Activated CD8-positive, alpha-beta memory T cell treated with anti-CD3 and anti-CD28 coated beads for 1 hour (primary cell): Measurements from ENCODE around the gene TBC1D3G.
"Not testable (repeated sequence)": the region's sequence is repeated elsewhere in the genome, so short reads cannot be mapped to it uniquely, and the experiment has no call there.

Experiments used
- DNase-seq, 2 donors: peaks; one replicate each; pipeline ENCODE4 v3.0.0-alpha.2; 2020; ENCODE audit warnings: low read depth in 1 of 2; ENCODE audit errors: extremely low read depth in 1 of 2

TBC1D3G gene

GRCh38 chr17:36323584-36323983 lies at the start of gene TBC1D3G:
TBC1D3G (plus strand) TSS chr17:36323884; CDS start chr17:36325412, 1,528 bp downstream.
- DNase-seq: not testable (repeated sequence)

GRCh38 chr17:36283256-36283655 lies 40.4 kb upstream of the TBC1D3G start:
- DNase-seq: not testable (repeated sequence)

- DNase-seq: not testable (repeated sequence)
Measured at GRCh38 chr17:36284219-36284618, 39.5 kb upstream of the TBC1D3G start.

- not testable (repeated sequence) for DNase-seq
Measured at GRCh38 chr17:36289965-36290612, 33.6 kb upstream of the TBC1D3G start.

GRCh38 chr17:36295161-36295560 lies 28.5 kb upstream of the TBC1D3G start:
- not testable (repeated sequence) for DNase-seq

- not testable (repeated sequence) for DNase-seq
Measured at GRCh38 chr17:36315736-36316135, 7.9 kb upstream of the TBC1D3G start.

- not testable (repeated sequence) for DNase-seq
Measured at GRCh38 chr17:36362496-36362895, 38.8 kb downstream of the TBC1D3G start.

GRCh38 chr17:36375938-36376337 lies 52.3 kb downstream of the TBC1D3G start:
- not testable (repeated sequence) for DNase-seq
